SK-N-SH treated with all-trans-retinoic acid at 6 μM for 48 hours (cell line): Measurements from ENCODE around the gene GRIP1.
"Not testable (repeated sequence)": the region's sequence is repeated elsewhere in the genome, so short reads cannot be mapped to it uniquely, and the experiment has no call there.

Experiments used
- ATAC-seq: fragments of 200-7000 bp; cut with Tn5 transposase; 3 replicates; pipeline ENCODE4 v1.9.1; 2020; ENCODE audit warnings: mild to moderate bottlenecking, moderate library complexity
- ARNTL ChIP-seq: fragments of 450-650 bp; formaldehyde crosslinking; IDR thresholded peaks from 2 replicates; pipeline ENCODE4 v1.5.0; 2020; ENCODE audit warnings: low read depth, mild to moderate bottlenecking, moderate library complexity, borderline replicate concordance
- BACH2 ChIP-seq: fragments of 250-450 bp; sonication (Bioruptor Pico); IDR thresholded peaks from 2 replicates; pipeline ENCODE4 v1.9.0; 2021; ENCODE audit warnings: mild to moderate bottlenecking, borderline replicate concordance
- CSDC2 ChIP-seq: fragments of 250-450 bp; sonication (Bioruptor Pico); IDR thresholded peaks from 2 replicates; pipeline ENCODE4 v1.5.0; 2020; ENCODE audit warnings: mild to moderate bottlenecking, moderate library complexity
- CSRNP3 ChIP-seq: fragments of 250-450 bp; sonication (Bioruptor Pico); IDR thresholded peaks from 2 replicates; pipeline ENCODE4 v1.5.1; 2021; ENCODE audit warnings: mild to moderate bottlenecking, moderate library complexity
- ESRRG ChIP-seq: fragments of 250-450 bp; sonication (Bioruptor Pico); IDR thresholded peaks from 2 replicates; pipeline ENCODE4 v1.6.1; 2021; ENCODE audit warnings: mild to moderate bottlenecking
- GLIS3 ChIP-seq: fragments of 250-450 bp; sonication (Bioruptor Pico); IDR thresholded peaks from 2 replicates; pipeline ENCODE4 v1.5.0; 2020; ENCODE audit warnings: mild to moderate bottlenecking, moderate library complexity
- ISL1 ChIP-seq: fragments of 250-450 bp; sonication (Bioruptor Pico); IDR thresholded peaks from 2 replicates; pipeline ENCODE4 v2.1.2; 2022; ENCODE audit warnings: mild to moderate bottlenecking, moderate library complexity
- OSR1 ChIP-seq: fragments of 250-450 bp; sonication (Bioruptor Pico); IDR thresholded peaks from 2 replicates; pipeline ENCODE4 v1.8.0; 2022; ENCODE audit warnings: moderate library complexity, mild to moderate bottlenecking, inconsistent platforms
- PPARA ChIP-seq: fragments of 250-450 bp; sonication (Bioruptor Pico); IDR thresholded peaks from 2 replicates; pipeline ENCODE4 v1.5.0; 2020; ENCODE audit warnings: mild to moderate bottlenecking, borderline replicate concordance
- RARB ChIP-seq: fragments of 250-450 bp; sonication (Bioruptor Pico); IDR thresholded peaks from 2 replicates; pipeline ENCODE4 v1.8.0; 2021; ENCODE audit warnings: mild to moderate bottlenecking, moderate library complexity
- SNAI2 ChIP-seq: fragments of 250-450 bp; sonication (Bioruptor Pico); IDR thresholded peaks from 2 replicates; pipeline ENCODE4 v1.5.0; 2020; ENCODE audit warnings: mild to moderate bottlenecking, moderate library complexity
- TOX ChIP-seq: fragments of 250-450 bp; sonication (Bioruptor Pico); IDR thresholded peaks from 2 replicates; pipeline ENCODE4 v1.8.0; 2021; ENCODE audit warnings: mild to moderate bottlenecking, moderate library complexity, borderline replicate concordance
- TSHZ2 ChIP-seq: fragments of 250-450 bp; sonication (Bioruptor Pico); IDR thresholded peaks from 2 replicates; pipeline ENCODE4 v1.5.0; 2020; ENCODE audit warnings: mild to moderate bottlenecking, moderate library complexity
- ZC3H10 ChIP-seq: fragments of 250-450 bp; sonication (Bioruptor Pico); IDR thresholded peaks from 2 replicates; pipeline ENCODE4 v1.5.1; 2021; ENCODE audit warnings: mild to moderate bottlenecking, moderate library complexity
- ZFP3 ChIP-seq: fragments of 250-450 bp; sonication (Bioruptor Pico); IDR thresholded peaks from 2 replicates; pipeline ENCODE4 v1.5.0; 2020; ENCODE audit warnings: mild to moderate bottlenecking, moderate library complexity
- ZFP30 ChIP-seq: fragments of 450-650 bp; formaldehyde crosslinking; IDR thresholded peaks from 2 replicates; pipeline ENCODE4 v1.5.0; 2022; ENCODE audit warnings: mild to moderate bottlenecking, moderate library complexity
- ZNF565 ChIP-seq: fragments of 450-650 bp; formaldehyde crosslinking; conservative IDR thresholded peaks from 2 replicates; pipeline ENCODE4 v1.5.0; 2020; ENCODE audit warnings: low read depth, mild to moderate bottlenecking, moderate library complexity
- ZNF70 ChIP-seq: fragments of 450-650 bp; formaldehyde crosslinking; IDR thresholded peaks from 2 replicates; pipeline ENCODE4 v1.5.0; 2020; ENCODE audit warnings: mild to moderate bottlenecking, moderate library complexity
- ZNF8 ChIP-seq: fragments of 450-650 bp; formaldehyde crosslinking; IDR thresholded peaks from 2 replicates; pipeline ENCODE4 v1.5.0; 2020; ENCODE audit warnings: mild to moderate bottlenecking, moderate library complexity
- TF ChIP-seq, protein P1 (sequence below): fragments of 250-450 bp; sonication (Bioruptor Pico); IDR thresholded peaks from 2 replicates; pipeline ENCODE4 v1.5.1; 2020; ENCODE audit warnings: low read depth, mild to moderate bottlenecking, moderate library complexity
- TF ChIP-seq, protein P2 (sequence below): fragments of 250-450 bp; sonication (Bioruptor Pico); IDR thresholded peaks from 2 replicates; pipeline ENCODE4 v1.8.0; 2021; ENCODE audit warnings: low read depth, mild to moderate bottlenecking, moderate library complexity, borderline replicate concordance
- TF ChIP-seq, protein P3 (sequence below): fragments of 250-450 bp; sonication (Bioruptor Pico); IDR thresholded peaks from 2 replicates; pipeline ENCODE4 v1.8.0; 2020; ENCODE audit warnings: mild to moderate bottlenecking, moderate library complexity, borderline replicate concordance

GRIP1 gene

GRCh38 chr12:66498059-66498458, 180.8 kb downstream of the GRIP1 start:
- ATAC-seq = not testable (repeated sequence)

GRCh38 chr12:66497008-66497897, 181.6 kb downstream of the GRIP1 start:
- TF ChIP-seq SNAI2 (CRISPR knock-in tag) (no peak), CSRNP3 (CRISPR knock-in tag) (no peak), ARNTL (CRISPR knock-in tag) (no peak), RARB (CRISPR knock-in tag) (no peak), ISL1 (no peak), CSDC2 (CRISPR knock-in tag) (no peak), OSR1 (CRISPR knock-in tag) (no peak), ZC3H10 (CRISPR knock-in tag) (no peak), ZFP3 (CRISPR knock-in tag) (no peak), ZNF565 (CRISPR knock-in tag) (no peak), TOX (CRISPR knock-in tag) (no peak), ZFP30 (no peak), TSHZ2 (no peak), GLIS3 (CRISPR knock-in tag) (no peak), ESRRG (no peak), BACH2 (no peak), PPARA (no peak)
- TF ChIP-seq, protein P1, sequence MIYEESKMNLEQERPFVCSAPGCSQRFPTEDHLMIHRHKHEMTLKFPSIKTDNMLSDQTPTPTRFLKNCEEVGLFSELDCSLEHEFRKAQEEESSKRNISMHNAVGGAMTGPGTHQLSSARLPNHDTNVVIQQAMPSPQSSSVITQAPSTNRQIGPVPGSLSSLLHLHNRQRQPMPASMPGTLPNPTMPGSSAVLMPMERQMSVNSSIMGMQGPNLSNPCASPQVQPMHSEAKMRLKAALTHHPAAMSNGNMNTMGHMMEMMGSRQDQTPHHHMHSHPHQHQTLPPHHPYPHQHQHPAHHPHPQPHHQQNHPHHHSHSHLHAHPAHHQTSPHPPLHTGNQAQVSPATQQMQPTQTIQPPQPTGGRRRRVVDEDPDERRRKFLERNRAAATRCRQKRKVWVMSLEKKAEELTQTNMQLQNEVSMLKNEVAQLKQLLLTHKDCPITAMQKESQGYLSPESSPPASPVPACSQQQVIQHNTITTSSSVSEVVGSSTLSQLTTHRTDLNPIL (CRISPR knock-in tag) = no peak
- TF ChIP-seq, protein P2, sequence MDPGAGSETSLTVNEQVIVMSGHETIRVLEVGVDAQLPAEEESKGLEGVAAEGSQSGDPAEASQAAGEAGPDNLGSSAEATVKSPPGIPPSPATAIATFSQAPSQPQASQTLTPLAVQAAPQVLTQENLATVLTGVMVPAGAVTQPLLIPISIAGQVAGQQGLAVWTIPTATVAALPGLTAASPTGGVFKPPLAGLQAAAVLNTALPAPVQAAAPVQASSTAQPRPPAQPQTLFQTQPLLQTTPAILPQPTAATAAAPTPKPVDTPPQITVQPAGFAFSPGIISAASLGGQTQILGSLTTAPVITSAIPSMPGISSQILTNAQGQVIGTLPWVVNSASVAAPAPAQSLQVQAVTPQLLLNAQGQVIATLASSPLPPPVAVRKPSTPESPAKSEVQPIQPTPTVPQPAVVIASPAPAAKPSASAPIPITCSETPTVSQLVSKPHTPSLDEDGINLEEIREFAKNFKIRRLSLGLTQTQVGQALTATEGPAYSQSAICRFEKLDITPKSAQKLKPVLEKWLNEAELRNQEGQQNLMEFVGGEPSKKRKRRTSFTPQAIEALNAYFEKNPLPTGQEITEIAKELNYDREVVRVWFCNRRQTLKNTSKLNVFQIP (CRISPR knock-in tag) = no peak
- TF ChIP-seq, protein P3, sequence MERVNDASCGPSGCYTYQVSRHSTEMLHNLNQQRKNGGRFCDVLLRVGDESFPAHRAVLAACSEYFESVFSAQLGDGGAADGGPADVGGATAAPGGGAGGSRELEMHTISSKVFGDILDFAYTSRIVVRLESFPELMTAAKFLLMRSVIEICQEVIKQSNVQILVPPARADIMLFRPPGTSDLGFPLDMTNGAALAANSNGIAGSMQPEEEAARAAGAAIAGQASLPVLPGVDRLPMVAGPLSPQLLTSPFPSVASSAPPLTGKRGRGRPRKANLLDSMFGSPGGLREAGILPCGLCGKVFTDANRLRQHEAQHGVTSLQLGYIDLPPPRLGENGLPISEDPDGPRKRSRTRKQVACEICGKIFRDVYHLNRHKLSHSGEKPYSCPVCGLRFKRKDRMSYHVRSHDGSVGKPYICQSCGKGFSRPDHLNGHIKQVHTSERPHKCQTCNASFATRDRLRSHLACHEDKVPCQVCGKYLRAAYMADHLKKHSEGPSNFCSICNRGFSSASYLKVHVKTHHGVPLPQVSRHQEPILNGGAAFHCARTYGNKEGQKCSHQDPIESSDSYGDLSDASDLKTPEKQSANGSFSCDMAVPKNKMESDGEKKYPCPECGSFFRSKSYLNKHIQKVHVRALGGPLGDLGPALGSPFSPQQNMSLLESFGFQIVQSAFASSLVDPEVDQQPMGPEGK (CRISPR knock-in tag) = no peak
- ATAC-seq = no peak

GRCh38 chr12:66496595-66496994, 182.3 kb downstream of the GRIP1 start:
- ATAC-seq = no peak
- TF ChIP-seq, protein P3 (CRISPR knock-in tag) = no peak
- TF ChIP-seq RARB (CRISPR knock-in tag) = no peak
- no peak for TF ChIP-seq ZC3H10 (CRISPR knock-in tag)
- TF ChIP-seq ZFP3 (CRISPR knock-in tag) = no peak
- no peak for TF ChIP-seq ZNF70
- no peak for TF ChIP-seq ZNF8 (CRISPR knock-in tag)
- TF ChIP-seq ISL1 = no peak
- no peak for TF ChIP-seq SNAI2 (CRISPR knock-in tag)
- no peak for TF ChIP-seq PPARA
- TF ChIP-seq TOX (CRISPR knock-in tag) = no peak
- TF ChIP-seq, protein P2 (CRISPR knock-in tag) = no peak
- TF ChIP-seq, all 23 proteins: peak for 0
